Hematopoietic multipotent progenitor cell treated with erythropoietin and hydrocortisone succinate and interleukin-3 and kit ligand, for 8 days (in vitro differentiated cells): ENCODE data around the gene OPCML.
A peak's percentile ranks its signal among the peaks of the same experiment; 100 is the strongest.

Source experiments
- DNase-seq: peaks from one replicate; pipeline ENCODE4 v3.0.0-alpha.2; 2015

OPCML gene

DNA sequence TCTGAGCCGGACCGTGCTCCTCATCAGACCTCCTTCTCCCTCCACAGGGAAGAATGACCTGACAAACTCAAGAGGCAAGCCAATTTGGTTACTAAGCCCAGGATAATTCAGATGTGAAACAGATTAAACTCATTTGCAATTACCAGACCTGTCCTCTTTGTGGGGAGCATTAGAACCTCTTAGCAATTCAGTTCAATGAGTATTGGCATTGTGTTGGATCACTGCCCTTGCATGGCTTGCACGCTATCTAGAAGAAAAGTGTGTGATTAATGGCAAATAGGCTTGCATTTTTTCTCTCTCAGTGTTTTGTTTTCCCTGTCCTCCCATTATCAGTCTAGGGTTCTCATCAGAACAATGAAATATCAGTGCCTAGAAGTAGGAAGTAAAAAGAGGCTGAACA lies 365.6 kb downstream of the OPCML start:
- no peak for DNase-seq

DNA sequence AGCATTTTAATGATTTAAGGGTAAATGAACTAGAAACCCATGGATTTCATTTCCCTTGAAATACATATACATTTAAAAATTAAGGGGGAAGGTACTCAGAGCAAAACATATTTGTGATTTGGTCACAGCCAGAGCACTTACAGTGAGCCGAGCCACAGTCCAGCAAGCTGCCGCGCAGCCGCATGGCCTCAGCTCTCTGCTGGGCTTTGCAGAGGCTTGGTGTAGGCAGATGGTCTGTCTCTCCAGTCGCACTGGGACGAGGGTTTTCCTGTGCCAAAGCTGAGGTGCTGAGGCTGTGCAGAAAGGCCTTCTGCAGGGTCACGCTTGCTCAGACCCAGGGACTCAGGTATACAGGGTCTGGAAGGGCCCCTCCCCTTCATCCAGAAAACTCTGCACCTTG lies 367.3 kb downstream of the OPCML start:
- DNase-seq = no peak

DNA sequence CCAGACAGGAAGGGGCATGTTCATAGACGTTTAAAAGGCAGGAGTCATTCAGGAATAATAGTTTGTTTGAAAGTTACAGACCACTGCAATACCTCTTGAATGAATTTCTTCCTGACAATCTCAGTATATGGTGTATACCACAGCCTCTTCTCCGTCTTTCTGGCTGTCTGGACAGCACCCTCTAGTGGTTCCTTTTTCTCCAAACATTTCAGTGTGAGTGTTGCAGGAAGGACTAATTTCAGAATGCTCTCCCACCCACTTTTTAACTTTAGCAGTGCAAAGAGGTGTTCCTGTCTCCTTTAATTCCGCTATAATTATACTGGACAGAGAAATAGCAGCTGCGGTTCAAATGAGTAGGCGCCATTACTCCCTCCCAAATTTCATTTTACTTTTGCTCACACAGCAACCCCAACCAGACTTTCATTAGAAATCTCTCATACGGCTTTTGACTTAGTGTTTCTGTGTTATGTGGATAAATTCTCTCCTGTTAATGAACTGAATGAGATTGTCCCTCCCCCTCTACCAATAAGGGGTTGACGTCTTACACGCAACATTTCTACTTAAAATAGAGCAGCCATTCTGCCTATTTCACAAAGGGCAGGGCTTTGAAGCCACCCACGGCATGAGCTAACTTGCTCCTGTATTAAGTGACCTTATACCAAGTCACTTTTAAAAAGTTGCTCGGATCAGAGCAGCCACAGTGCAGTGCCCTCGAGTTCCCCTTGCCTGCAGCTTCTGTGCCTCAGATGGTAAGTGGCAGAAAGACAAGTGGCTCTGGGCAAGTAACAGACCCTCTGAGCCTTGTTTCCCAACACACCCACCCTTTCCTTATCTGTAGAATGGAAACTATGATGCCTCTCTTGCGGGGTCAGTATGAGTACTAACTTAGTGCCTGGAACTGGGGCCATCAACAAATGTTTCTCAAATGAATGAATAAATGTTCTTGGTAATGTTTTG lies 368.6 kb downstream of the OPCML start:
- peak; percentile 81 for DNase-seq

DNA sequence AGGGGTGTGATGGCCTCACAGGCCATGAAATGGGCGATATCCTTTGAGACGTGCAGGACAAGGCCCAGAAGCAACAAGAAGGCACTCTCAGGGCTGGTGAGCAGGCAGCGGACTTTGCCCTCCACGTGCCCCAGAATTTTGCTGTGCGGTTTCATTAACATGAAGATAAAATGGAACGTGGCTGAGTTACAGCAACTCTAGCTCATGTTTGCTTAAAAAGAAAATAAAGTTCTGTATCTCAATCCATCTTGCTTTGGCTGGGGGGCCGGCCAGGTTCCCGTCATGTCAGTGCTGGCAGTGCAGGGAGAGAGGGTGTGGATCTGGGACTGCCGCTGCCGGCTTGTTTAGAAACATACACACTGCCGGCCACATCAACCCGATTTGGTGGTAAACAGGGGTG lies 370.1 kb downstream of the OPCML start:
- no peak for DNase-seq

DNA sequence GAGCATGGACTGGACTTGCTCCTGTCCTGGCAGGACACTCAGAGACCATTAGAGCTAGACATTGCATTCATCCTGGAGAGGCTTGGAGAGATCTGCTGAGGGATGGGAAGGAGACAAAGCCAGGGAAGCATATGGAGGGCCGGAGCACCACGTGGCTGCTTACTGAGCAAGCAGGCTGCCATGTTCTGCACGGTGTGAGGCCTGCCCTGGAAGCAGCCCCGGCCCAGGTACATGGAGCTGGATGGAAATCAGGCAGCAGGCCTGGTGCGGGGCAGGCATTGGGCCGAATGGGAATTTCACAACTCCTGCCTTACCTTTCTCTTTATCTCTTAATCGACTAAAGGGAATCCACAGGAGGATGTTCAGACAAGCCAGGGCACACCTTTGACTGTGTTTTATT lies 371.5 kb downstream of the OPCML start:
- no peak for DNase-seq

DNA sequence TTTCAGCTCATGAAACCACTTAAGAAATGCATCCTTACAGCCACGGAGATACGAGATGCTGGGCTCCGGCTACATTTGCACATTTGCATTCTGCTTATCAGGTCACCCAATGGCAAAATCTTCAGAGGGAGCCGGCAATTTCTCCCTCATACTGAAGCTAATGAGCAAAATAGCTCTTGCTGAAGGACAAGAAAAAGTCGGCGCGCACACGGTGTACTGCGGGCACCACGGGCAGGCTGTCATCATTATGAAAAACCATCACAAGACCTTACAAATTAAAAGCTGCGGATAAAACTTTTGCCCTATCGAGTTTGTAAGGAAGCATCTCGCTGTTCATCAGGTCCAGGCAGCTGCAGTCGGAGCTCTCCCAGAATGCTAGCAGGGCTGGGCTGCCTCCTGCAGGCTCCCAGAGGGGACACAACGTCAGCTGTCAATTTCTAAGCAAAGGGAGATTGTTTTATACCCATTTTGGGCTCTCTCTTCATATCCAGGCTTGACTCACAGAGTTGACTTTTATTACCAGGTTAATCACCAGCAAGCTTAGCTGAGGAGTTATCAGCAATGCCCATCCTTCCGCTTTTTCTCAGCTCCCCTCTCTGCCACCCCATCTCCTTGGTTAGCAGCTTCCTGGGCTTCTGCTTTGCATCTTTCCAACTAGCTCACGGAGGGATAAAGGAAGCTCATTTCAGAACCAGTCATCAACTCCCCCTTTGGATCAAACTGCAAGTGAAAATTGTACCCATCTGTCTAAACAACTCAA lies 375.1 kb downstream of the OPCML start:
- peak; percentile 69 for DNase-seq

DNA sequence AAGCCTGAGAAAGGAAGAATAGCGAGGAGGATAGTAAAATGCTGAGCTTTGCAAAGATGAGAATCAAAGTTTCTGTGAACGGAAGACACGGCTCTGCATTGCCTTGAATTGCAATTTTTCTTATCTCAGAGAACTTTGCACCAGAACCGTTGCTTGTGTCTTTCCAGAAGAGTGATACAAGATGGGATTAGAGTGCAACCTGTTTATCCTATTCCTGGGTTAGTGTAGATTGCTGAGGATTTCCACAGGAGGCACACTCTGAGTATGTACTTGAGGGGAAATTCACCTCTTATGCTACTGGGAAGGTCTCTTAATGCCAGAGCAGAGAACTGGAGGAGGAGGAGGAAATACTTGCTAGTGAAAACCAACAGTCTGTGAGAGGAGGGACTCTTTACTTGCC lies 377.5 kb downstream of the OPCML start:
- no peak for DNase-seq

DNA sequence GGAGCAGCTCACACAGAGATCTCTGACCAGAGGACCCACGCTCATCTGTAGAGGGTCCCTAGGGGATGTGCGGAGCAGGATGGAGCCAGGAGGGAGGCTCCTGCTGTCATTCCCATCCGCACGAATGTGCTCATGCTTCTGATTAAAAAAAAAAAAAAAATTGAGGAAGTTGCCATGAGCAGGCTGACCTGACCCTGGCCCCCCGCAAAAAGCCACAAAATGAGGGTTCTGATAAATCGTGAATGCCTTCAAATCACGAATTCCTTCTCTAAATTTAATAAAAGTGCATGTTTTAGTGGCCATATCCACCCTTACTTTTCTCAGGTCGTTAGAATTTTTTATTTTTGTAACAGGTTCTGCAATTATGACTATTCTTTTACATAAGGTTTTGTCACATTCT lies 378.2 kb downstream of the OPCML start:
- DNase-seq = no peak

DNA sequence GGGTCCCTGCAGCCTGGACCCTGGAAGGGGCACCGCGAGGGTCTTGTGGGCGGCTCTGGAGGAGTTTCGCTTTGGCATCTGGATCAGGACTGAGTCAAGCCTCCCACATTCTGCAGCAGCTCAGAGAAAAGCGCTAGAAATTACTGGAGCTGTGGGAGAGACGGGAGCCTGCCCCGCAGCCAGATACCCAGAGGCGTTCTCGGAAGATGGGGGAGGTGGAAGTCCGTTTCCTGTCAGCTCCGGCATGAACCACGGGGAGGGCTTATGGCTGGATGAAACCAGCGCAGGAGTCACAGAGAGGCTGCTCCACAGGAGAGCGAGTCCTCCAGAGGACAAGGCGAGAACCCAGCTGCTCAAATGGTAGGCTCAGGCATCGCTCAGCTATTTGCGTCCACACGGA lies 379.3 kb downstream of the OPCML start:
- no peak for DNase-seq

DNA sequence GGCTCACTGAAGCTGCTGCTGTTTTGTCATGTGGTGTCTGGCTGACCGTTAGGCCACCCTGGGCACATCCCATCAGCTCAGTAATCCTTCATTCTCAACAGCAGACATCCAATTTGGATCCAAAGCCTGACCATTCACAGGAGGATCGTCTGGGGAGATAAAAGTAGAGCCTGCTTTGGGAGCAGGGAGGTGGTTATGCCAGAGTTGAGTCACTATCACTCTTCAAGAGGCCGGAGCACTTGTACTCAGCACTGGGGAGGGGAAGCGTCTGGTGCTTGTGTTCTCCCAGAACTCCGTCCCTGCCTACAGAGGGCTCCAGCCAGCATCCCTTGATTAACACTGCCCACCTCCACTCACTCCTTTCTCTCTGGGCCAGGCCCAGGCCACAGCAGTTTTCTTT lies 382.6 kb downstream of the OPCML start:
- no peak for DNase-seq

DNA sequence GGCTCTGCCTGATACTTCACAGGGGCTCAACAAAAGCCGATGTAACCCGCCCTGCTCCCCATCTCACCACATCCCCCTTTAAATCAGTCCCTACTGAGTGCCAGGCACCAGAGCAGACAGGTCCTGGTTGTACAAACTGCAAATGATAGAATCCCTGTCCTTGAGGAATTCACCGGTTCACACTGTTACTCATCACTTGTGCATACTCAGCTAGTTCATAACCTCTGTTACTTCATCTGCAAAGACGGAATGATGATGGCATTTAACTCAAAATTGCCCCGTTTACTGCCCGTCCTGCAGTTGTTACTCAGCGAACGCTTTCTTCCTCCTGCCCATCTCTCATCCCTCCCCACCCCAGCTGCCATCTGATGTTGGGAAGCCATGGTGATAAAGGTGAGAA lies 384.7 kb downstream of the OPCML start:
- no peak for DNase-seq

DNA sequence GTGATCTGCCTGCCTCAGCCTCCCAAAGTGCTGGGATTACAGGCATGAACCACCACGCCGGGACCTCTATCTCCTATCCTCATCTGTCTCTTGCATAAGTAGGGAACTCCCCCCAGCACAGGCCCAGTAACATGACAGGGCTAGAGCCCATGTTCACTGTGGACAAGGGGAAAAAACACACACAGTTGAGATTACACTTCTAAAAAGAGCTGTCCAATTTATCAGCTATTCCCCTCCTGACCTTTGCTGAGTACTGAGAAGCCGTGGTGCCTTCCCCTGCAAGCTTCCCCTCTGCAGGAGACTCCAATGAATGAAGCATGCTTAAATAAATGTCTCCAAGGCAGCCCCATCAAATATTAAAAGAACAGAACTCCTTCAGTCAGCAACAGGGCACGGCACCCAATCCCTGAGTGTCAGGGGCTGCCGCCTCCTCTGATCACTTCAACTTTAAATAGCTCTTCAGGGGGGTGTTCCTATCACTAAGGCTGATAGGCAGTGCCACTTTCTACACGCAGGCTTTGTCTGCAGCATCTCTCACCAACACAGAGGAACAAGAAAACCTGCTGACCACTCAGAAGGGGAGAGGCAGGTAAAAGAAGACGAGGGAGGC lies 385.5 kb downstream of the OPCML start:
- DNase-seq = no peak

DNA sequence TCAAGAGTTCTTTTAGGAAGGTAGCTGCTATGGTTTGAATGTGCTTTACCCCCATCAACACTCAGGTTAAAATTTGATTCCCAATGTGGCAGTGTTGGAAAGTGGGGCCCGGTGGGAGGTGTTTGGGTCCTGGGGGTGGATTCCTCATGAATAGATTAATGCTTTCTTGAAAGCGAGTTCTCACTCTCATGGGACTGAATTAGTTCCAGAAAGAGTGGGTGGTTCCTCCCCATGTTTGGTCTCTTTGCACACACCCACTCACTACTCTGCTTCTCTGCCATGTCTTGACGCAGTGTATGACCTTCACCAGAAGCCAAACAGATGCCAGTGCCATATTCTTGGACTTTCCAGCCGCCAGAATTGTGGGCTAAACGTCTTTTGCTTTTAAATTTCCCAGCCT lies 394.4 kb downstream of the OPCML start:
- DNase-seq = no peak

DNA sequence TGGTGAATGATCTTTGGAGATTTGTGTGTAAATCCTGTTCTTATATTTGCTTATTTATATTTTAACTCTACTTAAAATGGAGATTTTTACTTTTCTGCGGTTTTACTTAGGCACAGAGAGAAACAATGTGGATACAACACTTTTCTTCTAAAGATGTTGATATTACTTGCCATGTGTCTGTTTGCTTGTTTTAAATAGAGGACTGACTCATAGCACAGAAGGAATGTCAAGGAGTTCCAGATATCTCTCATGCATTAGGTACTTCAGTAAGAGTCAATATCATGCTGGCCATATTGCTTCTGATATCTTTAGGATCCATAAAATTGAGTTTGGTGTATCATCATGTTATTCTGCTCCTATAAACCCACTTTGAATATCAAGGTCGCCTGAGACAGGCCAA lies 395.0 kb downstream of the OPCML start:
- DNase-seq = no peak

DNA sequence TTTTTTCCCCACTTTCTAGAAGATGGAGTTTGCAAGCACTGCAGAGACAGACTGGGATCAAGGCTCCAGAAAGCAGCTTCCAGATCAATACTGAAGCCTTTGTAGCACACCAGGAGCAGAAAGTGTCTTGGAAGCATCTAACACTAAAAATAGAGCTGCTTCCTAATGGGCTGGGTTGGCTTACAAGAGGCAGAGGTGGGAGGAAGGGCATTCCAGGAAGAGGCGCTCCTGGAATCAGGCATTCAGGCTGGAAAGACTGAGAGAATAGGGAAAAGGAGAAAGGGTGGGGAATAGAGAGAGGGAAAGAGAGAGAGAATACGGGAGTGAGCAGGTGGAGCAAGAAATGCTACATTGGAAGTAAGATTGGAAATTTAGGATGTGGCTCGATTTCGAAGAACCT lies 395.9 kb downstream of the OPCML start:
- no peak for DNase-seq

DNA sequence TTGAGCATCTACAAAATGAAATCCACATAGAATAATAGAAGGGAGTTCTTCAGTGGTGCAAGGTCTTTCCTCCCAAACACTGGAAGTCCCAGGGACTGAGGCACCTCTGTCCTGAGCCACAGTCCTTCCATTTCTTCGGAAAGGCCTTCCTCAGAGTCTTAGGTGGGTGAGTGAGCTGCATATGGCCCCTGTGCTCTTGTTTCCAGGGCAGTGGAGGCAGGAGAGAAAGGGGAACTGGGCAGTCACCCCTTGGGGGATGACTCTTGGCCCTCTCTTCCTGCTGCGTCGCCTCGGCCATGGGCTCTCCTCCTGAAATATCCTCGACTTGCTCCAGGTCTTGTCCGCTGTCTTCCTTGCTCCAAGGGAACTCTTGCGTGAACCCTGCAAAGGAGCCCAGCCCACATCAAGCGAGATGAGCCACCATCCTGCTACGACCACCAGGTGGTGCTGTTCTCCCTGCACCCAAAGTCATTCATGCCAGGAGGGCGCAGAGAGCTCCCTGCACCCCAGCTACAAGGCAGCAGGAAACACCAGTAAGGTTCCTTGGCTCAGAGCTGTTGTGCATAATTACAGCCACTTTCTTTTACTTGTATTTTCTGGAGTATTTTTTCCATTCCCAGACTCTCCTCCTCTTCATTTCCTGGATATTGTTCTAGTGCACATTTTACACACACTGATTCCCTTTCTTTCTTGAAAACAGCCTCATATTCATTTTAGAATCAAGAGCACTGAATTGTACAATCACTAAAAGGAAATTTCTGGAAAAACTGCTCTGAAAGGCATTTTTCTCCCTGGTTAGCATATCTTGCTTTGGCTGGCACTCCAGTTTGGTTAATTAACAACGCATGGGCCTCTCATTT lies 397.8 kb downstream of the OPCML start:
- peak; percentile 85 for DNase-seq

DNA sequence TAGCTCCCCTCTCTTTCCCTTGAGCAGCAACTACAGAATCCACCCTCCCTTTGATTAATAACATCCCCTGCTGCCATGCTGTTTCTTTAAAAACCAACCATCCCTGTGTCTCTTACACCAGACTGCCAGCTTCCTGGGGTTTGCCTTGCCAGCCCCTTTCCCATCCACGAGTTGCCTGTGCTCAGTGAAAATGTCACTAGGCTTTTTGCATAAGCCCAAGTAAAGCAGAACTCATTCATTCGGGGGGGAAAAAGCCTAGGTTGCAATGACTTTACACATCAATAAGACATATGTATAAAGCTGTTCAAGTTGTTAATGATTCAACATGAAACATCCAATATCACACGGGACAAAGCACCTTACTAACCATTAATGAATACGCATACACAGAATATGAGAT lies 398.7 kb downstream of the OPCML start:
- DNase-seq = no peak

DNA sequence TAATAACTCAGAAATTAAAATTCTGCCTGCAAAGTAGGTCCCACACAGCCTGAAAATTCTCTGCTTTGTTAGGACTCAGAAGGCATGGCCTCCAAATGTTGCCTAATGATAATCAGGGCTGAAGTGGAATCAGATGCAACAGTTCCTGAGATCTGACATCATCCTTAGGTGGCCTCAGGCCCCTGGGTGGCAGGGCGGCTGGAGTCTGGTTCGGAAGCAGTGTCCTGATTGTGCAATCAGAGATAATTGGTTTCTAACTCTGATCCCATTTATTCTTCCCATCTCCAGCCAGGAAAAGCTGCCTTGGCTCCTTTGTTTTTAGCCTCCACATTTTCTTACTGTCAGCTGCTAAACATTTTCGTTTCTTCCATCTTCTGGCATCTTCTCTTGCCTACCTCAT lies 399.3 kb downstream of the OPCML start:
- DNase-seq = no peak

DNA sequence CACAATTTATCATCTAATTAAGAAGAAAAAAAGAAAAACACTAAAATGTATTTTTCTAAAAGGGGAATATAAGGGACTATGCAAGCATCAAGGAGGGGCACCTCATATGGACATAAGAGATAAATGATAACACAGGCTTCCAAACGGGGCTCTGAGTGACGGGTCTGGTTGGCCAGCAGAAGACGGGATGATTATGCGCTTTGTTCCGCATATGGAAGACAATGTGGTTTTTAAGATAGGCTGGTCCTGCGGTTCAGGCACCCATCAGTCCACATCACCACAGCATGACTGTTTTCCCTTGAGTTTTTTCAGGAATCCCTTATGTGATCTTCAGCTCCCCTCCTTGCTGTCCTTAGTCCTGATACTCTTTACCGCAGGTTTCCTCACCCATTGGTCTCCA lies 404.6 kb downstream of the OPCML start:
- peak; percentile 97 for DNase-seq

DNA sequence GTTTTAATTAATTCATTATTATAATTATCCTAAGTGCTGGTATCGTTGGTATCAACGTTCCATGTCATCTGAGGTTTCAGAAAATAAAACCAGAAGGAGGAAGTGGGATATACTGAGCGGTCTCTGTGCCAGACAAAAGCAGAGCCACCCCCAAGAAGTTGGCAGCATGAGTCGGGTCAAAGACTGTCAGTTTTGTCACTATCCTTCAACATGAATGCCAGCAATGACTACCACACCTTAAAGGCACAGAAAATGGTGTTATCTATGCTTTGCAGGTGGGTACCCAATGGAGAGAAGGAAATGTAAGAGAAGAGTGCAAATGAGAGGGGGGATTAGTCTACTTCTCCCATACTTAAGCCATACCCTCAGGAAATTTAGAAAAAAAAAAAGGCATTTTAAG lies 408.5 kb downstream of the OPCML start:
- DNase-seq = peak; percentile 88

DNA sequence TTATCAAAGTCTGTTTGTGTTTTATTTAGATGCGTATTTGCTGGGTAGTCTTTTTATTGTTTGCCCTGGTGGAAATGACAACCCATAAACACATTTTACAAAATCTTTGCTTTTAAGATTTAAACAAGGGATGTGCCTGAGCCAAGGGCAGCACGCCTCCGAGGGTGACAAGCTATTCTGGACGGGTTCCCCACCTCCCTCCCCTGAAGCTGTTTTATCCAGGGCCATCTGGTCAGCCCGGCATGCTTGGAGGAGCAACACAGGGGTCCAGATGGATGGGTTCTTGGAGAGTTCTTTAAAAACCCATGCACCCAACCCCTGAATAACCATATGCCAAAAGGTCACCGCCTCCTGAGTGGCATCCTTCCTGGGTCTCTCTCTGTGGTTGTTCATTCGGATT lies 408.9 kb downstream of the OPCML start:
- DNase-seq = no peak

DNA sequence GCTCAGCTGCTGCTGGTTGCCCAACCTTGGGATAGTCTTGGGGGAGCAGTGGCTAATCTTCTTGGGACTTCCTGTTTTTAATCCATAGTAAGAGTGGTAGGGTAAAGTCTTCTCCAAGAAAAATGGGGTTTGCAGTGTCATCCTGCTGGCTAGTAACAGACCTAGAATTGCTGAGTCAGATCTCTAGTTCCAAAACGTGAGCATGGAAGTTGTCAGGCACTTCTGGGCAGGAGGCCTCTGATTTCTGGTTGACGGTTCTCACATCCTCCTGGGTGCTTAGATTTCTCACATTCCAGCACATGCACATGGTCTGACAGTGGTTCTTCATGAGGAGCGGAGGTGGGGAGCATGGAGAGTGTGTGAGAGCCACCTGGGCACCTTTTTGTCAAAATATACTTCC lies 410.0 kb downstream of the OPCML start:
- peak; percentile 44 for DNase-seq
